GM12878 (cell line): Measurements from ENCODE around the gene ATF7. TPM values are rescaled to one million over a fixed set of nuclear protein-coding genes. Genes with fewer than 3 reads are reported as not detected.

Experiments
- BACH1 ChIP-seq: fragments of 450-650 bp; IDR thresholded peaks from 2 replicates; pipeline ENCODE4 v1.6.1; 2017; ENCODE audit warnings: mild to moderate bottlenecking, borderline replicate concordance
- BCL11A ChIP-seq: IDR thresholded peaks from 2 replicates; pipeline ENCODE4 v1.6.1; 2011; ENCODE audit warnings: low read depth, low read length
- BCLAF1 ChIP-seq: fragments of 450-650 bp; IDR thresholded peaks from 2 replicates; pipeline ENCODE4 v1.6.1; 2017; ENCODE audit warnings: antibody characterized with exemption, mild to moderate bottlenecking, moderate library complexity
- BRCA1 ChIP-seq: IDR thresholded peaks from 2 replicates; pipeline ENCODE4 v1.6.1; 2011; ENCODE audit warnings: low read depth, low read length, improper control_type of control experiment
- CBX5 ChIP-seq: sonication (generic); IDR thresholded peaks from 2 replicates; pipeline ENCODE4 v1.6.1; 2016; ENCODE audit warnings: low read depth, moderate library complexity, mild to moderate bottlenecking, inconsistent platforms
- EED ChIP-seq: sonication (generic); IDR thresholded peaks from 2 replicates; pipeline ENCODE4 v1.6.1; 2016; ENCODE audit warnings: antibody characterized with exemption, low read depth
- EGR1 ChIP-seq, 2 experiments: IDR thresholded peaks; 1 replicate in 1 of 2; 2 replicates in 1 of 2; pipeline ENCODE4 v1.6.1; 2011 to 2012; ENCODE audit warnings: low read depth in 2 of 2, low read length in 2 of 2, borderline replicate concordance in 1 of 2, mild to moderate bottlenecking in 1 of 2, moderate library complexity in 1 of 2
- ESRRA ChIP-seq: IDR thresholded peaks from 2 replicates; pipeline ENCODE4 v1.6.1; 2012; ENCODE audit warnings: mild to moderate bottlenecking, low read length, improper control_type of control experiment
- FOS ChIP-seq: IDR thresholded peaks from 3 replicates; pipeline ENCODE4 v1.6.1; 2011; ENCODE audit warnings: borderline replicate concordance; ENCODE audit not compliant: insufficient read length; ENCODE audit errors: extremely low read depth
- GATAD2B ChIP-seq: fragments of 450-650 bp; conservative IDR thresholded peaks from 2 replicates; pipeline ENCODE4 v1.6.1; 2017; ENCODE audit warnings: low read depth, mild to moderate bottlenecking, moderate library complexity
- KLF5 ChIP-seq: fragments of 450-650 bp; IDR thresholded peaks from 2 replicates; pipeline ENCODE4 v1.6.1; 2014; ENCODE audit warnings: mild to moderate bottlenecking; ENCODE audit not compliant: partially characterized antibody
- NFIC ChIP-seq: IDR thresholded peaks from 2 replicates; pipeline ENCODE4 v1.6.1; 2012; ENCODE audit warnings: low read depth, mild to moderate bottlenecking, inconsistent platforms, low read length, moderate library complexity
- NR2C2 ChIP-seq: IDR thresholded peaks from 2 replicates; pipeline ENCODE4 v1.6.1; 2011; ENCODE audit warnings: borderline replicate concordance, low read depth; ENCODE audit not compliant: control insufficient read depth, insufficient read length
- NRF1 ChIP-seq: conservative IDR thresholded peaks from 2 replicates; pipeline ENCODE4 v1.6.1; 2011; ENCODE audit warnings: mild to moderate bottlenecking, low read depth, low read length, improper control_type of control experiment
- PAX8 ChIP-seq: fragments of 450-650 bp; IDR thresholded peaks from 2 replicates; pipeline ENCODE4 v1.6.1; 2017; ENCODE audit warnings: mild to moderate bottlenecking, moderate library complexity
- PBX3 ChIP-seq: IDR thresholded peaks from 2 replicates; pipeline ENCODE4 v1.6.1; 2011; ENCODE audit warnings: mild to moderate bottlenecking, low read depth, low read length, moderate library complexity; ENCODE audit not compliant: insufficient replicate concordance
- POLR2AphosphoS5 ChIP-seq: IDR thresholded peaks from 2 replicates; pipeline ENCODE4 v1.6.1; 2011; ENCODE audit warnings: mild to moderate bottlenecking, low read length, inconsistent platforms
- SMARCA5 ChIP-seq: fragments of 450-650 bp; IDR thresholded peaks from 2 replicates; pipeline ENCODE4 v1.6.1; 2017; ENCODE audit warnings: mild to moderate bottlenecking
- TARDBP ChIP-seq: IDR thresholded peaks from 2 replicates; pipeline ENCODE4 v1.6.1; 2016; ENCODE audit warnings: borderline replicate concordance
- WRNIP1 ChIP-seq: IDR thresholded peaks from 2 replicates; pipeline ENCODE4 v1.6.1; 2011; ENCODE audit warnings: low read depth, low read length, improper control_type of control experiment, borderline replicate concordance
- ZNF622 ChIP-seq: fragments of 450-650 bp; IDR thresholded peaks from 2 replicates; pipeline ENCODE4 v1.6.1; 2017; ENCODE audit warnings: mild to moderate bottlenecking, inconsistent platforms
- ZZZ3 ChIP-seq: IDR thresholded peaks from 2 replicates; pipeline ENCODE4 v1.6.1; 2011; ENCODE audit warnings: low read depth; ENCODE audit not compliant: control insufficient read depth, insufficient read length
- polyA plus RNA-seq, 11 experiments: library from polyadenylated mRNA; depleted of rRNA in 4 of 11; unstranded in 6 of 11; stranded (reverse) in 5 of 11; fragments of >200 nt; fragmentation: Nextera tagmentation in 4 of 11; fragmentation: Illumina TruSeq in 1 of 11; extraction: Ambion mirVana in 4 of 11; extraction: Trizol in 1 of 11; gene quantifications; 1 replicate in 1 of 11; 2 replicates in 10 of 11; pipeline versions ENCODE4 v1.2.1 to v1.2.3, GENCODE V29; 2011 to 2016; ENCODE audit warnings: inconsistent platforms in 2 of 11, missing spikeins in 2 of 11, low read depth in 1 of 11
- total RNA-seq, 4 experiments: library from RNA; depleted of rRNA in 3 of 4; stranded (reverse); fragments of >200 nt in 3 of 4; fragmentation: Illumina TruSeq in 1 of 4; extraction: Trizol in 1 of 4; gene quantifications; 2 replicates each; pipeline versions ENCODE4 v1.2.1 to v1.2.3, GENCODE V29; 2013 to 2021
- TF ChIP-seq, protein P1 (sequence below): fragments of 450-650 bp; IDR thresholded peaks from 2 replicates; pipeline ENCODE4 v1.6.1; 2017; ENCODE audit warnings: borderline replicate concordance
- TF ChIP-seq, protein P2 (sequence below): fragments of 450-650 bp; IDR thresholded peaks from 2 replicates; pipeline ENCODE4 v1.6.1; 2018; ENCODE audit warnings: borderline replicate concordance, mild to moderate bottlenecking; ENCODE audit not compliant: partially characterized antibody

The ATF7 gene
- total and polyA plus RNA-seq, 10 of the 15 experiments (the other 5 are each of a cell fraction or from before 2014, with no cell fraction given): 9.1 to 30.7 (median 21.8) TPM

GRCh38 chr12:53500142-53500775 lies 125.9 kb downstream of the ATF7 start (continued):
- TF ChIP-seq EGR1 (IDR thresholded peaks at IDR 0.05; ENCODE audit: borderline replicate concordance in 1 of 2, low read depth in 2 of 2, low read length in 2 of 2) (no peak), EED (0 out of 2 replicates have a peak, but pooled peaks have one; percentile 5), ZZZ3 (no peak), BCLAF1 (no peak), KLF5 (no peak), ESRRA (no peak), GATAD2B (no peak), NR2C2 (no peak), TARDBP (no peak; the same call in 1 of the 2 replicates), POLR2AphosphoS5 (peak; percentile 76), PAX8 (no peak), BACH1 (peak; percentile 30; the same call in 1 of the 2 replicates), WRNIP1 (no peak), ZNF622 (no peak), BCL11A (no peak), CBX5 (no peak), SMARCA5 (no peak), PBX3 (no peak), BRCA1 (no peak), FOS (no peak), NFIC (no peak), NRF1 (no peak)
- TF ChIP-seq, protein P1, sequence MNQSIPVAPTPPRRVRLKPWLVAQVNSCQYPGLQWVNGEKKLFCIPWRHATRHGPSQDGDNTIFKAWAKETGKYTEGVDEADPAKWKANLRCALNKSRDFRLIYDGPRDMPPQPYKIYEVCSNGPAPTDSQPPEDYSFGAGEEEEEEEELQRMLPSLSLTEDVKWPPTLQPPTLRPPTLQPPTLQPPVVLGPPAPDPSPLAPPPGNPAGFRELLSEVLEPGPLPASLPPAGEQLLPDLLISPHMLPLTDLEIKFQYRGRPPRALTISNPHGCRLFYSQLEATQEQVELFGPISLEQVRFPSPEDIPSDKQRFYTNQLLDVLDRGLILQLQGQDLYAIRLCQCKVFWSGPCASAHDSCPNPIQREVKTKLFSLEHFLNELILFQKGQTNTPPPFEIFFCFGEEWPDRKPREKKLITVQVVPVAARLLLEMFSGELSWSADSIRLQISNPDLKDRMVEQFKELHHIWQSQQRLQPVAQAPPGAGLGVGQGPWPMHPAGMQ: no peak
- TF ChIP-seq, protein P2, sequence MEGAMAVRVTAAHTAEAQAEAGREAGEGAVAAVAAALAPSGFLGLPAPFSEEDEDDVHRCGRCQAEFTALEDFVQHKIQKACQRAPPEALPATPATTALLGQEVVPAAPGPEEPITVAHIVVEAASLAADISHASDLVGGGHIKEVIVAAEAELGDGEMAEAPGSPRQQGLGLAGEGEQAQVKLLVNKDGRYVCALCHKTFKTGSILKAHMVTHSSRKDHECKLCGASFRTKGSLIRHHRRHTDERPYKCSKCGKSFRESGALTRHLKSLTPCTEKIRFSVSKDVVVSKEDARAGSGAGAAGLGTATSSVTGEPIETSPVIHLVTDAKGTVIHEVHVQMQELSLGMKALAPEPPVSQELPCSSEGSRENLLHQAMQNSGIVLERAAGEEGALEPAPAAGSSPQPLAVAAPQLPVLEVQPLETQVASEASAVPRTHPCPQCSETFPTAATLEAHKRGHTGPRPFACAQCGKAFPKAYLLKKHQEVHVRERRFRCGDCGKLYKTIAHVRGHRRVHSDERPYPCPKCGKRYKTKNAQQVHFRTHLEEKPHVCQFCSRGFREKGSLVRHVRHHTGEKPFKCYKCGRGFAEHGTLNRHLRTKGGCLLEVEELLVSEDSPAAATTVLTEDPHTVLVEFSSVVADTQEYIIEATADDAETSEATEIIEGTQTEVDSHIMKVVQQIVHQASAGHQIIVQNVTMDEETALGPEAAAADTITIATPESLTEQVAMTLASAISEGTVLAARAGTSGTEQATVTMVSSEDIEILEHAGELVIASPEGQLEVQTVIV: no peak
